Activated CD8-positive, alpha-beta memory T cell treated with anti-CD3 and anti-CD28 coated beads, Interleukin-2, amount 10 ng/mL, durations not matched to agents 7 days and 5 days (primary cell): ENCODE data around the gene NRIP2. TPM values are rescaled to one million over a fixed set of nuclear protein-coding genes. Genes with fewer than 3 reads are reported as not detected.
A peak's percentile ranks its signal among the peaks of the same experiment; 100 is the strongest.

ENCODE experiments used
- ATAC-seq: fragments of 150-1000 bp; cut with Tn5 transposase; one replicate; pipeline ENCODE4 v1.10.0; 2021; ENCODE audit warnings: moderate library complexity
- CTCF ChIA-PET: fragments of 350-600 bp; sonication (Branson Sonifier 250); formaldehyde crosslinking; loops from one replicate; lab custom pipeline; 2021; ENCODE audit warnings: antibody characterized with exemption; lab: Charles Lee
- DNase-seq: peaks from one replicate; pipeline ENCODE4 v3.0.0-alpha.2; 2020
- H3K27ac Mint-ChIP-seq: one replicate; pipeline ENCODE4 v1.8.0; 2021; ENCODE audit warnings: mild to moderate bottlenecking, mixed read lengths
- H3K27me3 Mint-ChIP-seq: one replicate; pipeline ENCODE4 v1.8.0; 2021; ENCODE audit warnings: mixed read lengths
- H3K36me3 Mint-ChIP-seq: one replicate; pipeline ENCODE4 v1.8.0; 2021; ENCODE audit warnings: mild to moderate bottlenecking, mixed read lengths
- H3K4me1 Mint-ChIP-seq: one replicate; pipeline ENCODE4 v1.8.0; 2021; ENCODE audit warnings: mixed read lengths
- H3K4me3 Mint-ChIP-seq: one replicate; pipeline ENCODE4 v1.8.0; 2021; ENCODE audit warnings: mild to moderate bottlenecking, moderate library complexity, mixed read lengths
- H3K9me3 Mint-ChIP-seq: one replicate; pipeline ENCODE4 v1.8.0; 2022; ENCODE audit warnings: low read depth, mixed read lengths
- total RNA-seq, 2 experiments: library from RNA; stranded (reverse); gene quantifications; one replicate each; pipeline ENCODE4 v1.2.3, GENCODE V29; 2021

The NRIP2 gene
- total RNA-seq, 2 experiments from 2014 or later: not detected

DNA sequence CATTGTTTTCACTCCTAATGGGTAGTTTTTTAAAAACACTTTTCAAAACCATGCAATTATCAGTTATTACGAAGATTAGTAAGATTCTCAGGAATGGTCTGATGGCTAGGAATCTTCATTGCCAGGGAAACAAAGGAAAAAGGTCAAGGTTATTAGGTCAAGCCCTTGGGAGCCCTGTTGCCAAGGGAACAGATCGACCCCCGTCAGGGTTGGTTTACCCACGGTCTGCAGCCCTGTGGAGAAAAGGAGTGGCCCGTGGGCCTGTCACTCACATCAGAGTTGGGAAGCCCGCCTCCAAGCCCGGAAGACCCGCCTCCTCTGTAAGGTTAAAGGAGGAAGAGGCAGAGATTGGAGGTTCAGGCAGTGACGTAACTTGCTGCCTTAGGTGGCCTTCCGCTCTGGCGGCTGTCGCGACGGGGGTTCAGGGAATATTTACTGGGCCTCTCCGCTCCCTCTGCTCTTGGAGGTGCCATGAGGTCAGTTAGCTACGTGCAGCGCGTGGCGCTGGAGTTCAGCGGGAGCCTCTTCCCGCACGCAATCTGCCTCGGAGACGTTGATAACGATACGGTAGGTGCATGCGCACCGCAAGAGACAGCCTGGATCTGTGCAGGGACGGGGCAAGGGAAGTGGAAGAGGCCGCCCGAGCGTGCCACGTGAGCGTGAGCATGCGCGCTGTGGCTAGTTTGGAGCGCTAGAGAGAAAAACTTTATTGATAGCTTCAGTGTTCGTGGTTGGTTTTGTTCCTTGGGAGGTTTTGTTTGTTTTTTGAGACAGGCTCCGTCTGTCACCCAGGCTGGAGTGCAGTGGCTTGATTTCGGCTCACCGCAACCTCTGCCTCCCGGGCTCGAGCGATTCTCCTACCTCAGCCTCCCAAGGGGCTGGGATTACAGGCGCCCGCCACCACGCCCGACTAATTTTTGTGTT is 22.3 kb downstream of the NRIP2 start, which contains the start of gene ITFG2:
ITFG2 (plus strand) TSS at position 379 of the 924 bp plus-strand sequence; CDS start at position 472, 93 bp downstream.
- Mint-ChIP-seq H3K27me3 (no peaks in the 10 kb centered on the region), H3K9me3 (no peaks in the 10 kb centered on the region), H3K4me3 (peak within 1 kb of the TSS; percentile 99), H3K27ac (peak within 1 kb of the TSS; percentile 98), H3K4me1 (peaks cover 25% of the 10 kb centered on the region), H3K36me3 (peaks cover 3% of the 10 kb centered on the region)
- DNase-seq (peak; percentile 99), ATAC-seq (peak; percentile 96)
- CTCF ChIA-PET: interaction anchor here (1.0 to 3.4 kb wide), 8 partner anchors 8 to 130 kb away, joined by 3 to 10 read pairs (median 4); partner anchors contain the start of gene FKBP4

DNA sequence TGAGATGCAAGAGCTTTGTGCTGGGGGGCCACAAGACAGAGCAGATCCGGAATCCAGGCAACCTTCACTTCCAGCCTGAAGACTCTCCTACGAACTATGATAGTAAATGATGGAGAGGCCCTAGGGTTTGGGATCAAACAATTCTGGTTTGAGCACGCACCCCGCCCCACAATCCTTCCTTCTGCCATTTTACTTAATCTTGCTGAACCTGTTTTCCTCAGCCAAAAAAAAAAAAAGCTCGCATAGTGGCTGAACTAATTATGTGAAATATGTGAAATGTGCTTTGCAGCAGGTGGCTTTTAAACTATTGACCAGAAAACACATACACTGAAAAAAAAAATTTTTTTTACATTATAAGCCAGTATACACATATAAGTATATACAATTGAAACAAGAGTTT is 23.0 kb downstream of the NRIP2 start:
- H3K27ac Mint-ChIP-seq: no peak overlapping the region
- no peaks in the 10 kb centered on the region for H3K27me3 Mint-ChIP-seq
- H3K4me3 Mint-ChIP-seq: peak overlapping the region; percentile 99
- ATAC-seq (no peak), DNase-seq (no peak)
- peaks cover 25% of the 10 kb centered on the region for H3K4me1 Mint-ChIP-seq
- CTCF ChIA-PET: interaction anchor here (3.4 kb wide), 1 partner anchor 129 kb away, joined by 10 read pairs; no protein-coding TSS in a partner anchor
- H3K9me3 Mint-ChIP-seq: no peaks in the 10 kb centered on the region
- peaks cover 5% of the 10 kb centered on the region for H3K36me3 Mint-ChIP-seq

DNA sequence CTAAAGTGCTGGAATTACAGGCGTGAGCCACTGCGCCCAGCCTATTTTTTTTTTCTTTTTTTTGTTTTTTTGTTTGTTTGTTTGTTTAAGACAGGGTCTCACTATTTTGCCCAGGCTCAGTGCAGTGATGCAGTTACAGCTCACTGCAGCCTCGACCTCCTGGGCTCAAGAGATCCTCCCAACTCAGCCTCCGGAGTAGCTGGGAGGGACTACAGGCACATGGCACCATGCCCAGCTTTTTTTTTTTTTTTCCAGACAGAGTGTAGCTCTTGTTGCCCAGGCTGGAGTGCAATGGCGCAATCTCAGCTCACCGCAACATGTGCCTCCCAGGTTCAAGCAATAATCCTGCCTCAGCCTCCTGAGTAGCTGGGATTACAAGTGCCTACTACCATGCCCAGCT is 28.1 kb downstream of the NRIP2 start:
- H3K9me3 Mint-ChIP-seq: no peaks in the 10 kb centered on the region
- no peak for DNase-seq
- peaks cover 3% of the 10 kb centered on the region for H3K4me1 Mint-ChIP-seq
- H3K36me3 Mint-ChIP-seq: peaks cover 20% of the 10 kb centered on the region
- no peak overlapping the region for H3K4me3 Mint-ChIP-seq
- no peak for ATAC-seq
- H3K27me3 Mint-ChIP-seq: no peaks in the 10 kb centered on the region
- CTCF ChIA-PET: interaction anchor here (2.0 kb wide), 1 partner anchor 23 kb away, joined by 4 read pairs; no protein-coding TSS in a partner anchor
- no peak overlapping the region for H3K27ac Mint-ChIP-seq

DNA sequence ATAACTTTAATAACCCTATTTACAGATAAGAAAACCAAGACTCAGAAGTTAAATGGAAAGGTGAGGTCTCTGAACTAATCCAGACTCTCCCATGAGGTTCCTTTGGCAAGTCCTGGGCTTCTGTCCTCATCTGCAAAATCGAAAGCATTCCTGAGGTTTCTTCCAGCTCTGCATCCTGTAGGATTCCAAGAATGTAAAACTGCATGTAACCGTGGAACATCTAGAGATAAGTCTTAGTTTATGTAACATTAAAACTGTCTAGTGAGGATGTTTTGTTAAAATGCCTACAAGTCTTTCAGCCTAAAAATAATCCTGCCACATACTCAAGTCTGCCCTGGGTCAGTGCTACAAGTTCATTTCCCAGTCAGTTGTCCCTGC is 29.7 kb downstream of the NRIP2 start:
- H3K27ac Mint-ChIP-seq: no peak overlapping the region
- no peak for ATAC-seq
- CTCF ChIA-PET: interaction anchor here (1.0 kb wide), 1 partner anchor 10 kb away, joined by 4 read pairs; no protein-coding TSS in a partner anchor
- H3K4me1 Mint-ChIP-seq: no peaks in the 10 kb centered on the region
- no peak overlapping the region for H3K4me3 Mint-ChIP-seq
- no peak for DNase-seq
- H3K27me3 Mint-ChIP-seq: no peaks in the 10 kb centered on the region
- peaks cover 30% of the 10 kb centered on the region for H3K36me3 Mint-ChIP-seq
- H3K9me3 Mint-ChIP-seq: no peaks in the 10 kb centered on the region

DNA sequence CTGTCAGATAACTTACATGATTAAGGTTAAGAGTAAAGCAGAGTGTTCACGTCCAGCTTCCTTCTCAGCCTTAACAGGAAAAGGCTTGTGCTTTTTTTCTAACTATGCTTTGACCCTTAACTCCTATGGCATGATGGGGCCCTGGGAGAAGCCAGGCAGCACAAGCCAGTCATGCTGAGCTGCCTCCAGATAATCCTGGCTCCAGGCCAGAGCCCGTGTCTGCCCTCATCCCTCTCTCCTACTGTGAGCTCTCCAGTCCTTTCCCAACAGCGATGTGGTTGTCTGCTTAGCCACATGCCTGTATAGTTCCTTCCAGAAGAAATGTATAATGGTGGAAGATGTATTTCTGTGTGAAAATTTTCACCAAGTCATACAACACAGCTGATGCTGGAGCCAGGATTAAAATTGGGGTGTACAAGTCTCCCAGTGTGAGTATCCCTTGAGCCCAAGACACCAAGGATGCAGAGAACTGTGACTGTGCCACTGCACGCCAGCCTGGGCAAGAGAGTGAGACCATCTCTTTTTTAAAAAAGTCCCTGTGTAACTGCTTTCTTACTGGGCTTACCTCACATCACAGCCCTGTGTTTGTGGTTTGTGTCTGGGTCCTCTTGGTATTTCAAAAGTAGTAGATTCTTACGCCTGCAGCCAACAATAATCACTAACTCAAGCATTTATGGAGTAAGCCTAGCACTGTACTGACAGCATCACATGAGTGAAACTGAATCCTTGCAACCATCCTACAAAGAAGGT is 30.3 kb downstream of the NRIP2 start:
- H3K36me3 Mint-ChIP-seq: peaks cover 35% of the 10 kb centered on the region
- DNase-seq (no peak), ATAC-seq (no peak)
- no peaks in the 10 kb centered on the region for H3K27me3 Mint-ChIP-seq
- H3K4me1 Mint-ChIP-seq: no peaks in the 10 kb centered on the region
- no peaks in the 10 kb centered on the region for H3K9me3 Mint-ChIP-seq
- CTCF ChIA-PET: interaction anchor here (1.0 to 1.1 kb wide), 2 partner anchors 9 kb away, joined by 4 read pairs; no protein-coding TSS in a partner anchor
- H3K27ac Mint-ChIP-seq: peak overlapping the region; percentile 29
- no peak overlapping the region for H3K4me3 Mint-ChIP-seq

DNA sequence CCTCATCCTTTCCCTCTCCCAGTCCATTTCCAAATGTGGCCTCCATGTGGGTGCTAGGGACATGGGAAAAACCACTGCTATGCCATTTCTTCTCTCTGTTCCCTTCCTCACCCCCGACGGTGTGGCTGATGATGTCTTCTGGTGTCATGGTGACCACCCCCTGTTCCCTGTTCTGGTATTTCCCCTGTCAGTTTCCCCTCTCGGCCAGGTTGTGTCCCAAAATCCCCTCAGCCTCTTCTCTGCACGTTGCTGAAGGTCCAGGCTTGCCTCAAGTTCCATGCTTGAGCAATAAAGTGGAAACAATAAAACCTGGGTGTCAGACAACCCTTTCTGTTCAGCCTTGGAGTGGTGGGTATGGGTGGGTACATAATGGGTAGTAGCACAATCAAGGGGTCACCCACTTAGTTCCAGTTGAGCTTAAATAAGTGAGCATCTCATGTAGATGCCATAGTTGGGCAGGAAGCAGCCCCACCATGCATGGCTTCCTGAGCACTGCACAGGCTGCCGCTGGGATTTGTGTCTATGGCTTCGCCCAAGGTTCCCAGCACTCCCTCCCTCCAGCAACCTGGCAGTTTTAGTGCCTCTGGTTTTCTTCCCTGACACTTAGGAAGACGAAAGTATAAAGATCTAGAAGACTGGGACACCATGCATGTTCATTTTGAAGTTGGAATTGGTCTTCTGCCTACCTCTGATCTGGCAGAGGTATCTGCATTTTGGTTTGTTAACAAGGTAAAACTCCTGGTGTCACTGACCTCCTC is 31.0 kb downstream of the NRIP2 start:
- H3K4me3 Mint-ChIP-seq: no peak overlapping the region
- no peaks in the 10 kb centered on the region for H3K4me1 Mint-ChIP-seq
- no peak overlapping the region for H3K27ac Mint-ChIP-seq
- DNase-seq (no peak), ATAC-seq (no peak)
- peaks cover 41% of the 10 kb centered on the region for H3K36me3 Mint-ChIP-seq
- no peaks in the 10 kb centered on the region for H3K27me3 Mint-ChIP-seq
- H3K9me3 Mint-ChIP-seq: no peaks in the 10 kb centered on the region
- CTCF ChIA-PET: interaction anchor here (1.1 kb wide), 1 partner anchor 10 kb away, joined by 4 read pairs; no protein-coding TSS in a partner anchor

DNA sequence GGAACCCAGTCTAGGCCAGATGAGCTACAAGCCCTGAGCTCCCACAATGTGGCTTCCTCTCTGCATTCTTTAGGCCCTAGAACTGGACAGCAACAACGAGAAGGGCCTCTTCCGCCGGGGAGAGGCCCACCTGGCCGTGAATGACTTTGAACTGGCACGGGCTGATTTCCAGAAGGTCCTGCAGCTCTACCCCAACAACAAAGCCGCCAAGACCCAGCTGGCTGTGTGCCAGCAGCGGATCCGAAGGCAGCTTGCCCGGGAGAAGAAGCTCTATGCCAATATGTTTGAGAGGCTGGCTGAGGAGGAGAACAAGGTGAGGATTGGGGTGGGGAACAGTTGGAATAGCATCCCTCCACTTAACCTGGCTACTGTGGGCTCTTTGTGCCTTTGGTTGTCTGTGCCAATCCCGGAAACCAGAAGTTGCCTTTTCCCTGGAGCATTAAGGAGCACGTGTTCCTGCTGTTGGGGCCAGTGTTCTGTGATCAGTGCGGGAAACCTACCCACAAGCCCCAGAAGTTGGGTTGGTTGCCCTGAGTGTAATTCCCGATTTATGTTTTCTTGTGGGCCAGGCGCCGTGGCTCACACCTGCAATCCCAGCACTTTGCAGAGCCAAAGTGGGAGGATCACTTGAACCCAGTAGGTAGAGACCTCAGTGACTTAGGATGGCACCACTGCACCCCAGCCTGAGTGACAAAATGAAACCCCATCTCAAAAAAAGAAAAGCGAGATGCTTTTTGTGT is 33.6 kb downstream of the NRIP2 start:
- Mint-ChIP-seq H3K4me3 (no peak overlapping the region), H3K4me1 (peaks cover 14% of the 10 kb centered on the region), H3K9me3 (no peaks in the 10 kb centered on the region), H3K36me3 (peaks cover 54% of the 10 kb centered on the region), H3K27ac (no peak overlapping the region), H3K27me3 (no peaks in the 10 kb centered on the region)
- DNase-seq (no peak), ATAC-seq (no peak)
- CTCF ChIA-PET: no interaction called here

DNA sequence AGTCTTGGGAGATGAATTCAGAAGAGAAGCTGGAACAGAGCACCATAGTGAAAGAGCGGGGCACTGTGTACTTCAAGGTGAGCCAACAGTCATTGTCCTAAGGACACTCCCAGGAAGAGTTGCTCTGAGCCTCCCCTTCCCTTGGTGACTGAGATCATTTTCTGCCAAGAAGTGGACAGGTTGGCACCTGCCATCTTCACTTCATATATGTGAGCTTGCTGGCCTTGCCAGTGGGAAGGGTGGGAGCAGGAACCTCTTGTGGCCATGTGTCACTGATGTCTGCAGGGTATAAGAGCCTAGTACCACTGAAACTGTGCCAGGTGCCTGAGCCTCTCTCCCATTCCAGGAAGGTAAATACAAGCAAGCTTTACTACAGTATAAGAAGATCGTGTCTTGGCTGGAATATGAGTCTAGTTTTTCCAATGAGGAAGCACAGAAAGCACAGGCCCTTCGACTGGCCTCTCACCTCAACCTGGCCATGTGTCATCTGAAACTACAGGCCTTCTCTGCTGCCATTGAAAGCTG is 34.7 kb downstream of the NRIP2 start:
- Mint-ChIP-seq H3K27ac (no peak overlapping the region), H3K36me3 (peaks cover 54% of the 10 kb centered on the region), H3K27me3 (no peaks in the 10 kb centered on the region), H3K9me3 (no peaks in the 10 kb centered on the region), H3K4me3 (no peak overlapping the region), H3K4me1 (peaks cover 15% of the 10 kb centered on the region)
- DNase-seq (no peak), ATAC-seq (no peak)
- CTCF ChIA-PET: interaction anchor here (0.8 kb wide), 1 partner anchor 46 kb away, joined by 3 read pairs; no protein-coding TSS in a partner anchor

DNA sequence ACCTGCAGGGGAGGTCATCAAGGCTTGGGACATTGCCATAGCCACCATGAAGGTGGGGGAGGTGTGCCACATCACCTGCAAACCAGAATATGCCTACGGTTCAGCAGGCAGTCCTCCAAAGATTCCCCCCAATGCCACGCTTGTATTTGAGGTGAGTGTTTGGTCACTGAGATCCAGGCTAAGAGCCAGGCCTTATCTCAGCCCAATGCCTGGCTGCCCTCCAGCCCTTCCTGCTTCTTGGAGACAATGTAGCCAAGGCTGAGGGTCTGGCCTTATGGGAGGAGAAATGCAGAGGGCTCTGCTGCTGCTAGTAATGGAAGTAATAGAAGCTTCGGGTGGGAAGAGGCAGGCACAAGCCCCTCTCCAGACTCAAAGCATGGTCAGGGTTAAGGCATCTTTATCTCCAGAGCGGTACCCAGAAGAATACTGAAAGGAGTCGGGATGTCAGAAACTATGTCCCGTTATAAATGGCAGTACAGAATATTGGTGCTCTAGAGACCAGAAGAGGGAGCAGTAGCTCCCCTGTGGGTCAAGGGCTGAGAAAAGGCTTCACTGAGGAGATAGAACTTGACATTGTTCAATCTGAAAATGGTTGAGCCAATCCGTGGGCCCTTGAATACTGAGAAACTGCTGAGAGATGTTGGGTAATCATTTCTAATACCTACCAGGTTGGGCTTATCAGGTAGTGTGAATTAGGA is 37.0 kb downstream of the NRIP2 start:
- Mint-ChIP-seq H3K36me3 (peaks cover 41% of the 10 kb centered on the region), H3K27ac (no peak overlapping the region), H3K9me3 (no peaks in the 10 kb centered on the region), H3K4me1 (peaks cover 19% of the 10 kb centered on the region), H3K27me3 (peaks cover 5% of the 10 kb centered on the region), H3K4me3 (no peak overlapping the region)
- DNase-seq: no peak
- CTCF ChIA-PET: no interaction called here
- ATAC-seq: no peak

DNA sequence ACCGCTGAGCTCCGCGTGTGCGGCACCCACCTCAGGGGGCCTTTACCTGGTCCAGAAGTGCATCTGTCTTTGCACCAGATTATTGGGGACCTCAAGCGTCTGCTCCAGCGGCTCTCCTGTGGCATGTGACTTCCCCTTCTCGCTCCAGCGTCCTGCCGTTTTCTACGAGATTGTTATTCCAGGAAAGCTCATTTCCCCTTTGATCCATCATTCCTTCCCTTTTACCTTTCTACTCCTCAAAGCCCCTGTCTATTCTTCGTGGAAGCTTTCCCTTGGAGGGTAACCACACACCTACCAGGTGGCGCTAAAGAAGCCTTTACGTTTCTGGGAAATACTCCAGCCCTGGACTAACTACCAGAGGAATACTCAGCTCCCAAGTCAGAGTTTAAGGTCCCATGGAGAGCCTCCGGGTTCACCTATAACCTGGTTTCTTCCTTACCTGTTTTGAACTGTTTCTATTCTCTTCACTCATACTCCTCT is 38.6 kb downstream of the NRIP2 start:
- CTCF ChIA-PET: interaction anchor here (0.7 to 4.2 kb wide), 7 partner anchors 9 to 148 kb away, joined by 3 to 29 read pairs (median 3); partner anchors contain the start of genes FOXM1 and RHNO1
- H3K36me3 Mint-ChIP-seq: peaks cover 32% of the 10 kb centered on the region
- ATAC-seq: no peak
- H3K27me3 Mint-ChIP-seq: peaks cover 5% of the 10 kb centered on the region
- H3K9me3 Mint-ChIP-seq: no peaks in the 10 kb centered on the region
- peak overlapping the region; percentile 91 for H3K4me3 Mint-ChIP-seq
- DNase-seq: no peak
- peaks cover 19% of the 10 kb centered on the region for H3K4me1 Mint-ChIP-seq
- peak overlapping the region; percentile 85 for H3K27ac Mint-ChIP-seq
